T-helper 1 cell treated with Interleukin-12 subunit alpha and Interleukin-12 subunit beta and Interleukin-4 antibody, amounts not matched to agents 30 μg/mL and 1 μg/mL, for 36 hours (primary cell): ENCODE data around the gene ECEL1.
"Not testable (repeated sequence)": the region's sequence is repeated elsewhere in the genome, so short reads cannot be mapped to it uniquely, and the experiment has no call there.

Source experiments
- H3K27ac Mint-ChIP-seq: one replicate; pipeline ENCODE4 v1.8.0; 2021; ENCODE audit warnings: mild to moderate bottlenecking, mixed read lengths
- H3K27me3 Mint-ChIP-seq: one replicate; pipeline ENCODE4 v1.8.0; 2021; ENCODE audit warnings: low read depth, mixed read lengths
- H3K36me3 Mint-ChIP-seq: one replicate; pipeline ENCODE4 v1.8.0; 2021; ENCODE audit warnings: low read depth, mixed read lengths
- H3K4me1 Mint-ChIP-seq: one replicate; pipeline ENCODE4 v1.8.0; 2021; ENCODE audit warnings: low read depth, mixed read lengths
- H3K4me3 Mint-ChIP-seq: one replicate; pipeline ENCODE4 v1.8.0; 2021; ENCODE audit warnings: mild to moderate bottlenecking, moderate library complexity, mixed read lengths
- H3K9me3 Mint-ChIP-seq: one replicate; pipeline ENCODE4 v1.8.0; 2021; ENCODE audit warnings: mixed read lengths

ECEL1 gene

DNA sequence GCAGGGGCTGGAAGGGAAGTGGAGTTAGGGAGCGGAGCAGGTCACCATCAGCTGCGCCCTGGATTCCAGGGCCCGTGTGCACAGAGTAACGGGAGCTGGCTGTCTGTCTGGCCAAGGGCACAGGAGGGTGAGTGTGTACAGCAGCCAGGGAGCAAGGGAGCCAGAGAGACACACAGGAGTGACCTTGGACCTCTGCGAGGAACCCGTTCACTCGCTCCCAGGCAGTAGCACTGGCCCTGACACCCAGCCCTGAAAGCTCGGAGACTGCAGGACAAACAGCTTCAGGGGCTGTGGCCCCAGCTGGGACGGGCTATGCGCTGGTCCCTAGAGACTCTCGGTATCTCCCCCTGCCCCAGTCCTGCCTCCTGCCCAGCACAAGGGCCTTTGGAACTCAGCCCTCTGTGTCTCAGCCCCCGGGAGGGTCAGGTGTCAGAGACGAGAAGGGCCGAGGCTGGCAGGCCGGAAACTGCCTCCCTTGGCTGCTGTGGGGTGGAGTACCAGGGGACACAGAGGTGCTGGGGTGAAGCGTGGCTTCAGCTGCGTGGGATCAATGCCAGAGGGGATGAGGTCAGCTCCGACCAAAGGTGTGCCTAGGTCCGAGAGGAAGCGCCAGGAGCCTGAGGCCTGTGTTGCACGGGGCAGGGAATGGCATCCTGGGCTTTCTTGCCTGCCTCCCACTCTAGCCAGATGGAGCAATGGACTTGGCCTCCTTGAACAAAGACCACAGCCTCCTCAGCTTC is 43.8 kb downstream of the ECEL1 start:
- H3K4me1 Mint-ChIP-seq, H3K27ac Mint-ChIP-seq, H3K9me3 Mint-ChIP-seq, H3K27me3 Mint-ChIP-seq, H3K4me3 Mint-ChIP-seq, H3K36me3 Mint-ChIP-seq: not testable (repeated sequence)

- not testable (repeated sequence) for H3K4me1 Mint-ChIP-seq, H3K4me3 Mint-ChIP-seq, H3K9me3 Mint-ChIP-seq, H3K27ac Mint-ChIP-seq, H3K27me3 Mint-ChIP-seq, H3K36me3 Mint-ChIP-seq
Observed at GRCh38 chr2:232443047-232443446, 44.6 kb downstream of the ECEL1 start.

- H3K36me3 Mint-ChIP-seq, H3K4me3 Mint-ChIP-seq, H3K4me1 Mint-ChIP-seq, H3K9me3 Mint-ChIP-seq, H3K27ac Mint-ChIP-seq, H3K27me3 Mint-ChIP-seq: not testable (repeated sequence)
Observed at GRCh38 chr2:232442431-232442830, 45.2 kb downstream of the ECEL1 start.

DNA sequence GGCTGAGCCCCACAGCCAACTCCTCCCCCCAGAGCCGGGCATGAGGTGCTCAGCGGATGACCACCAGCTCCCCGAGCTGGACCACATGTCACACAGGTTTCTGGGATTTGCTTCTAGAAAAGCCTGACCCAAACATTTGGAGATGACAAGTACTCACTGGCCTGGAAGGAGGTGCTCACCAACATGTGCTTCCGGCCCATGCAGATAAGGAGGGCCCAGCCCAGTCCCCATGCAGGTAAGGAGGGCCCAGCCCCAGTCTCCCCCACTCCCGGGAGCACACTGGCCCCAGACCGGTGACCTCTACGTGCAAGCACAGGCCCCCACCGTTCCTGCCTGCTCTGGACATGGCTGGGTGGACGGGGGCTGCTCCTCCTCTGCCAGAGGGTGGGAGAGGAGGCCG is 45.7 kb downstream of the ECEL1 start:
- H3K36me3 Mint-ChIP-seq, H3K27me3 Mint-ChIP-seq: not testable (repeated sequence)

DNA sequence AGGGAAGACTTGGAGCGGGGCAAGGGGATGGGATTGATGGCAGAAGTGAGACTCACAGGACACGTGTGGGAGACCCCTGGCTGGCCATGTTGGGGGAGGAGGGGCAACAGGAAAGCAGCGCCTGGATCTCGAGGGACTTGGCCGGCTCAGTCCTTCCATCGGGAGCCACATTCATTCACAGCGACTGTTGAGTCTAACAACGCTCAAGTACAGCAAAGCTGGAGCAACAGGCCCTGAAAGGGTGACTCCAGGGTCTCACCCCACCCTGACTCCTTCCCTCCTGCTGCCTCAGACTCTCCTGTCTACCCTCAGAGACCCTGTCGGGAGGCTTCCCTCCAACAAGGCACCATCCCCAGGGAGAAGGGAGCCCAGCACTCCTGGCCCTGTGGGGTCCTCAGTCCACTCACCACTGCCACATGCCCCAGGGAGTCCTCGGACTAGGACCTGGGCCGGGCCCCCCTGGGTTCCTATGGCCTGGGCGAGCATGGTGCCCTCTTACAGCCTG is 46.4 kb downstream of the ECEL1 start:
- Mint-ChIP-seq H3K36me3 (no peaks in the 10 kb centered on the region), H3K27me3 (no peaks in the 10 kb centered on the region), H3K9me3 (no peaks in the 10 kb centered on the region), H3K4me1 (no peaks in the 10 kb centered on the region), H3K4me3 (no peak overlapping the region), H3K27ac (no peak overlapping the region)

More for the DNA sequence above, 45.7 kb downstream of the ECEL1 start:
- not testable (repeated sequence) for H3K4me3 Mint-ChIP-seq, H3K4me1 Mint-ChIP-seq, H3K27ac Mint-ChIP-seq, H3K9me3 Mint-ChIP-seq

DNA sequence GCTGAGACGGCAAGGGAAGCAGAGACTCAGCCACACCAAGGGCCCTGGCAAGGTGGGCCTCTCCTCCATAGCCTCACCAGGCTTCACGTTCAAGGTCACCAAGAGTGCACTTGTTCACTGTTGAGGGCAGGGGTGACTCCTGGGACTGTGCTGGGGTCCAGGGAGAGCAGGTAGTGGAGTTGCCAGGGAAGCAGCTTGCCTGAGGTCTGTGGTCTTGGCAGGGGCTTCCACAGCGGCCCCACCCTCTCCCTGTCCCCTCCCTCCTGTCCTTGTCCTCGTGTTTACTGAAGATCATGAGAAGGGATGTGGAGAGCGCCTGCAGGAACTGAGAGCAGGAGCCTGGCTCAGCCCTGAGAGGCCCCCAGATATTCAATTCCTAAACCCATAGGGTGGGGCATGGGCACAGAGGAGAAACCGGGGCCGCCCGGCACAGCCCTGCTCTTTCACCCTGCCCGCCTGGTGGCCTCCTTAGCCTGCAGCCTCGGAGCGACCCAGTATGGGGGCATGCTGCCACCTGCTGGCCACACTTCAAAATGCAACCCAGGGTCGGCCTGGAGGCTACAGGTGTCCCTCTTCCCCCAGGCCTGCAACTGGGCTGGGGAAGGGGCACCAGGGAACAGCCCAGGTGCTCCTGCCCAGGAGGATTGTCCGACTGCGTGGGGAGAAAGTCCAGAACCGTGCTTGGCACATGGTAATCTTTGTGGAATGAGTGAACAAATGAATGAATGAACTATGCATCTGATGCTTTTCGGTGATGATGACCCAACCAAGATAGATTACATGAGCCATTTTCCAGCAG is 47.2 kb downstream of the ECEL1 start:
- not testable (repeated sequence) for H3K36me3 Mint-ChIP-seq, H3K4me3 Mint-ChIP-seq, H3K27me3 Mint-ChIP-seq, H3K4me1 Mint-ChIP-seq, H3K27ac Mint-ChIP-seq, H3K9me3 Mint-ChIP-seq

DNA sequence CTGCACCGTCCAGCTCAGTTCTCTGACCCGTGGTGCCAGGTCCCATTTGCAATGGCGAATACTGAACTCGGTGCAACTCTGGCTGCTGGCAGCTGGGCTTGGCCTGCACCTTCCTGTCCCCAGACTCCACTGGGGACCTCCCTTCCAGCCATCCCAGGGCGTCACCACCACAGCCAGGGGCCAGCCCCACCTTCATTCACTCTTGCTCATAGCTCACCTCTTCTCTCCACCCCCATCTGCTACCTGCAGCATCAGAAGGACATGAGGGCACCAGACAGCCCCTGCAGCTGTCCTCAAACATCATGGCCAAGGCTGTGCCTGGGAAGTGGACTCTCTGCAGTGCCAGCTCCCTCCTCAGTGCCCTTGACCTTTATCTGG is 47.9 kb downstream of the ECEL1 start:
- Mint-ChIP-seq H3K27me3 (no peaks in the 10 kb centered on the region), H3K36me3 (no peaks in the 10 kb centered on the region), H3K4me3 (no peak overlapping the region), H3K4me1 (no peaks in the 10 kb centered on the region), H3K9me3 (no peaks in the 10 kb centered on the region), H3K27ac (no peak overlapping the region)

GRCh38 chr2:232438951-232439757 is 48.5 kb downstream of the ECEL1 start:
- H3K27ac Mint-ChIP-seq = no peak overlapping the region
- H3K4me1 Mint-ChIP-seq = no peaks in the 10 kb centered on the region
- H3K27me3 Mint-ChIP-seq = no peaks in the 10 kb centered on the region
- no peaks in the 10 kb centered on the region for H3K9me3 Mint-ChIP-seq
- H3K4me3 Mint-ChIP-seq = no peak overlapping the region
- no peaks in the 10 kb centered on the region for H3K36me3 Mint-ChIP-seq

DNA sequence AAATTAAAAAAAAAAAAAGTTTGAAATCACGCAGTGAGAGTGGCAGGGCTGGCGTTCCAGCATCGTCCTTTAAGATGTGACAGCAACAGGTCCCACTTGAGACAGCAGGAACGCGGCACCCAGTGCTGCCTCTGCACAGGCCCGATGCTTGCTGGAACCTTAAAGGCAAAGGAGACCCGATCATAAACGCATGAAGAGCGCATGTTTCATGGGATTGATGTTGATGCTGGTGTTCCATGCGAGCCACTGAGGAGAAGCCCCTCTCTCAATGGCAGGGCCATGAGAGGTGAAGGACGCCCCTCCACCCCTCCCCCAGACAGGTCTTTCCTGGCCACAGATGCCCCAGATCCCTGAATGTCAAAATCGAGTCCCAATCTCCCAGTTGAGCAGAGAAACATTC is 49.5 kb downstream of the ECEL1 start:
- no peaks in the 10 kb centered on the region for H3K4me1 Mint-ChIP-seq
- no peaks in the 10 kb centered on the region for H3K36me3 Mint-ChIP-seq
- H3K9me3 Mint-ChIP-seq = no peaks in the 10 kb centered on the region
- H3K27me3 Mint-ChIP-seq = no peaks in the 10 kb centered on the region
- no peak overlapping the region for H3K27ac Mint-ChIP-seq
- H3K4me3 Mint-ChIP-seq = no peak overlapping the region

- no peak overlapping the region for H3K27ac Mint-ChIP-seq
Observed at GRCh38 chr2:232437195-232437571, 50.5 kb downstream of the ECEL1 start.

GRCh38 chr2:232436381-232437194 is 51.0 kb downstream of the ECEL1 start:
- Mint-ChIP-seq H3K4me1 (no peaks in the 10 kb centered on the region), H3K4me3 (no peak overlapping the region), H3K27ac (no peak overlapping the region), H3K27me3 (no peaks in the 10 kb centered on the region), H3K36me3 (no peaks in the 10 kb centered on the region), H3K9me3 (no peaks in the 10 kb centered on the region)

More at GRCh38 chr2:232437195-232437571, 50.5 kb downstream of the ECEL1 start:
- no peaks in the 10 kb centered on the region for H3K27me3 Mint-ChIP-seq
- no peaks in the 10 kb centered on the region for H3K9me3 Mint-ChIP-seq
- no peaks in the 10 kb centered on the region for H3K4me1 Mint-ChIP-seq
- no peak overlapping the region for H3K4me3 Mint-ChIP-seq
- no peaks in the 10 kb centered on the region for H3K36me3 Mint-ChIP-seq

DNA sequence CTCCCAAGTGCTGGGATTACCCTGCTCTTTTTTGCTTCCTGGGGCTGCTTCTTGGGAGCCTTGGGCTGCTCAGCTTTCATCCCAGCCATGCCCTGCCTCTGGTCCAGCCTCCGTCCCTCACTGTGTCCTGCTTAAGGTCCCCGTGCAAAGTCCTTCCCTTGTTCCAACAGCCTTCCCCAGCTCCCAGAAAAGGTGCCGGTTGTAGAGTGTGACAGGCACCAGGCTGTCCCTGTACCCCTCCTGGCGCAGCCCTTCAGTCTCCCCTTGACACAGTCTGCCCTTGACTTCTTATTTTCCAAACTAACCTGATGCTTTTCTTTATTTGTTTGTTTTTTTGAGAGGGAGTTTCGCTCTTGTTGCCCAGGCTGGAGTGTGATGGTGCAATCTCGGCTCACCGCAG is 51.8 kb downstream of the ECEL1 start:
- Mint-ChIP-seq H3K27me3 (no peaks in the 10 kb centered on the region), H3K9me3 (no peaks in the 10 kb centered on the region), H3K27ac (no peak overlapping the region), H3K36me3 (no peaks in the 10 kb centered on the region), H3K4me1 (no peaks in the 10 kb centered on the region), H3K4me3 (no peak overlapping the region)

- Mint-ChIP-seq H3K27ac (no peak overlapping the region), H3K36me3 (no peaks in the 10 kb centered on the region), H3K27me3 (no peaks in the 10 kb centered on the region), H3K9me3 (no peaks in the 10 kb centered on the region), H3K4me3 (no peak overlapping the region), H3K4me1 (no peaks in the 10 kb centered on the region)
Observed at GRCh38 chr2:232435375-232435648, 52.3 kb downstream of the ECEL1 start.

- no peak overlapping the region for H3K27ac Mint-ChIP-seq
- H3K27me3 Mint-ChIP-seq = no peaks in the 10 kb centered on the region
- H3K36me3 Mint-ChIP-seq = no peaks in the 10 kb centered on the region
Observed at GRCh38 chr2:232434563-232435374, 52.9 kb downstream of the ECEL1 start.

More at GRCh38 chr2:232434563-232435374, 52.9 kb downstream of the ECEL1 start:
- no peaks in the 10 kb centered on the region for H3K4me1 Mint-ChIP-seq
- no peaks in the 10 kb centered on the region for H3K9me3 Mint-ChIP-seq
- H3K4me3 Mint-ChIP-seq = no peak overlapping the region
